NK-92 (cell line): Measurements from ENCODE around the gene SPOP.
"Not testable (repeated sequence)": the region's sequence is repeated elsewhere in the genome, so short reads cannot be mapped to it uniquely, and the experiment has no call there.

Experiments used
- DNase-seq: peaks from one replicate; lab custom pipeline; 2025; ENCODE audit not compliant: unreplicated experiment; lab: John Stamatoyannopoulos, UW

The SPOP gene

DNA sequence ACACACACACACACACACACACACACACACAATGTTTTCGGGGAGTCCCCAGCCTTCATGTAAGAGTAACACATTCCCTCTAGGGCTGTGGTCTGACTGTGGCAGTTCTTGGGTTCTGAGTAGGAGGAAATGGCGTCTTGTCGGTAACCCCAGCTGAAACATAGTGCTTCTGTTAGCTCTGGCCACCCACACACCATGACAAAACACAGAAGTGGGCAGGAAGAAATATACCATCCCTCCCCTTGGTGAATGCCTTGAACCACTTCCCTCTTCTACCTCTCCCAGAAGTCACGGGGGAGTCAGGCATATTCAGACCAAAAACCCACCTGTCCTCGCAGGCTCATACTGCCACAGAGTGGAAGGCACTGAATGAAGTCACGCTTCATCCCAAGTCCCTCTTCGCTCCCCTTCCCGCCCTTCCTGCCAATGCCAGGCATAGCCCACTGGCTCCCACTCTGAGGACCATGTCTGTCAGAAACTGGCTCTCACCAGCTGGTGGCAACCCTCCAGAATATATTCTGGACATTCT lies 18.4 kb upstream of the SPOP start:
- DNase-seq = no peak

- DNase-seq = no peak
Measured at GRCh38 chr17:49695698-49696232, 17.9 kb upstream of the SPOP start.

- no peak for DNase-seq
Measured at GRCh38 chr17:49694847-49695697, 17.2 kb upstream of the SPOP start.

GRCh38 chr17:49692751-49693150 lies 14.9 kb upstream of the SPOP start:
- DNase-seq = no peak

GRCh38 chr17:49691677-49692191 lies 13.8 kb upstream of the SPOP start:
- no peak for DNase-seq

- DNase-seq = no peak
Measured at GRCh38 chr17:49691086-49691676, 13.3 kb upstream of the SPOP start.

- no peak for DNase-seq
Measured at GRCh38 chr17:49690256-49690655, 12.4 kb upstream of the SPOP start.

GRCh38 chr17:49688848-49689247 lies 11.0 kb upstream of the SPOP start:
- DNase-seq = no peak

DNA sequence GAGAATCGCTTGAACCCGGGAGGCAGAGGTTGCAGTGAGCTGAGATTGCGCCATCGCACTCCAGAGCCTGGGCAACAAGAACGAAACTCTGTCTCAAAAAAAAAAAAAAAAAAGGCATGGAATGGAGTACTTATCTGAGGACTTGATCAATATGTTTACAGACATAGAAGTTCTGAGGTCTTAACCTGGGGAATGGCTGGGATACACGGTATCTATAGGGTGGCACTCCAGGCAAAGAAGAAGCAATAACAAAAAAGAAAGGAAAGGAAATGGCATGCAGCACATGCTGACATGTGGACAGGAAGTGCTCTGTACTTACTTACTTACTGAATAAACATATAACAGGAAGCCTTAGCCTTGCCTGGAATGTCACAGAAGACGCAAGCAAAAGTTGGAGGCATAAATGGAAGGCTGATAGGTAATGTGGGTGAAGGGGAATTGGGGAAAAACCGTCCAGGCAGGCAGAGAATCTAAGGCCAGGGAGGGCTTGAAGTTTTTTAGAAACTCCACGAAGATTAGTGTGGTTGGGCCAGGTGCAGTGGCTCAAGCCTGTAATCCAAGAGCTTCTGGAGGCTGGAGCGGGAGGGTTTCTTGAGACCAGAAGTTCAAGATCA lies 10.1 kb upstream of the SPOP start:
- DNase-seq = no peak

DNA sequence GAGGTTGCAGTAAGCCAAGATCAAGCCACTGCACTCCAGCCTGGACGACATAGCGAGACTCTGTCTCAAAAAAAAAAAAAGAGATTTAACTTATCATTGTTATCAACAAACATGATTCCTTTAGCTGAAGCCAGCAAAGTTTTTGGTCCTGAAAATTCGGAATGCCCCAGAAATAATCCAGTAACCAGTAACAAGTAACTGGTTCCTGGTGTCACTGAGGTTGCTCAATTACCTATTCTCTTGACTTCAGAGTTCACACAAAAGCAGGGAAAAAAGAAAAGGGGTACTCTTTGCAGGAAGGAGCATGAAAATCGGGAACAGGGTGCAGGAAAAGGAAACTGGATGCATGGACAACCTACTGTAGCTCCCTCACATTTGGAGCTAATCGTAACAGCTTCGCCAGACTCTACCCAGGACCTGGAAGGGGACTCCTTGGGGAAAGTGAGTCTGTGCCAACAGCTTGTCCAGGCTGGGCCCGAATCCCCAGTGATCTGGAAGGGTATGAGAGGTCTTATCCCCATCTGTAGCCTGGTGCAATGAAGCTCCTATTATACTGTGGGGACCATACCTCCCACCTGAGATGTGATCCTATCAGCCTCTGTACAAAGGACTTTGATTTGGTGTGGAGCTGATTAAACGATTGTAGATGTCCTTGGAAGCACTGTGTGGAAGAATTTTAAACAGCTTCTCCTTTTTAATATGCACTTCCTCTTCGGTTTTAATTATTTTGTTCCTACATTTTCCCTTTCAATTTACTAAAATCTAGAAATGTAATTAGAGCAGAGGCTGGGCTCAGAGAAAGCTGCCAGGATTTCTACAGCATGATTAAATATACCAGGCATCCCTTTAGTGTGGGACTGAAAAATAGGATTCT lies 3.4 kb upstream of the SPOP start:
- no peak for DNase-seq

- no peak for DNase-seq
Measured at GRCh38 chr17:49680314-49680713, 2.4 kb upstream of the SPOP start.

DNA sequence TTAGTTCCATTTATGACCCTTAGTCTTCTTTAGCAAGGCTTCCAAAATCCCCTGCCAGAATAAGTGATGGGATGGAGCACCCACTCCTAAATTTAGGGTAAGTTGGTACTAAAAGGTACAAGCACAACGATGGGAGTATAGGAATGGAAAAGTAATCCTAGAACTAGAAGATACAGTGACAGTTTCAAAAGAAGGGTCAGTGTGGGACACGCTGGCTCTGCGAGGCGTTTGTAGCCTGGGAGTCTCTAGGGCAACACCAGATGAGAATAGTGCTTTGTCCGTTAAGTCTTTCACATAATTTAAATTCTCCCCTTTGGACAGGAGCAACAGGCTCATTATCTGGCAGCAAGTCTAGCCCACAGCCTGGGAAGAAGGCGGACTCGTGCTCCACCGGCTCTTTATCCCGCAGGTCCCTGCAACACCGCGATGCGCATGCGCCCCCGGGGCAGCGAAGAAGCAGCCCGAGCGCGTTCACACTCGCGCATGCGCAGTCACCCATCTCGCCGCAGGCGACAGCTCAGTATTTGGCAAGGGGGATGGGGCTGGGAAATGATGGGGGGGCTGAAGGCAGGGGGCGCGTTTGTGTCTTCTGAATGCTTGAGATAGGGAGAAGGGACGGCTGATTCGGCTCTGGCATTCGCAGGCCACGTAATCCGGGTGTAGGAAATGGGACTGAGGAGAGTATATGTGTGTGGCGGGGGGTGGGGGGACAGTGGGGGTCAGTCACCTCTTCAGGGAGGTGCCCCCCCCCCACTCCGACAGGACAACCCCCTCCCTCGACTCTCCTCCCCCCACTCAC lies 564 bp downstream of the SPOP start:
- DNase-seq = peak; percentile 60

GRCh38 chr17:49676276-49676868 lies 1.5 kb downstream of the SPOP start:
- no peak for DNase-seq

DNA sequence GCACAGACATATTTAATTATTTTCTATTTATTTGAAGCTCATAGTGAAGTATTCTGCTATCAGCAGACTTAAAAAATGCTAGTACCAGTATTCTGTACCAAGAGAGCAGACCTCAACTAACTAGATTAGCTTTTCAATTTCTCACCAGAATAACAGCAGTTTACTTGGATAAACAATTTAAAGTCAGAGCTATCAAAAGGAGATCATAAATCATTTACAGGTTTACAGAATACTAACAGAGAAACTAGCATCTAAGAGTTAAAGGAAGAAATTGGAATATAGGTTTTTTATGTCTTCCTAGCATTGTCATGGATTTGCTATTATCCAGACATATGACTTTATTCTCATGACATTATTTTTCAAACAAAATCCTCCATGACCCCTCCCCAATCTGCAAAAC lies 3.4 kb downstream of the SPOP start:
- DNase-seq = no peak

DNA sequence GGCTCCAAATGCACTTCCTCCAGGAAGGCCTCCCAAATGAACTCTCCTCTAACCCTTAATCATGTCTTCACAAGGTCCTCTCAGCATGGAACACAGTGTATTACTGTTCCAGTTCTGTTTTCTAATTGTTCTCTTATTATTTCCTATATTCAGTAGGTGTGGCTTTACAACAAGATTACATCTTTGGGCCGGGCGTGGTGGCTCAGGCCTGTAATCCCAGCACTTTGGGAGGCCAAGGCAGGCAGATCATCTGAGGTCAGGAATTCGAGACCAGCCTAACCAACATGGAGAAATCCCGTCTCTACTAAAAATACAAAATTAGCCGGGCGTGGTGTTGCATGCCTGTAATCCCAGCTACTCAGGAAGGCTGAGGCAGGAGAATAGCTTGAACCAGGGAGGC lies 4.2 kb downstream of the SPOP start:
- not testable (repeated sequence) for DNase-seq

DNA sequence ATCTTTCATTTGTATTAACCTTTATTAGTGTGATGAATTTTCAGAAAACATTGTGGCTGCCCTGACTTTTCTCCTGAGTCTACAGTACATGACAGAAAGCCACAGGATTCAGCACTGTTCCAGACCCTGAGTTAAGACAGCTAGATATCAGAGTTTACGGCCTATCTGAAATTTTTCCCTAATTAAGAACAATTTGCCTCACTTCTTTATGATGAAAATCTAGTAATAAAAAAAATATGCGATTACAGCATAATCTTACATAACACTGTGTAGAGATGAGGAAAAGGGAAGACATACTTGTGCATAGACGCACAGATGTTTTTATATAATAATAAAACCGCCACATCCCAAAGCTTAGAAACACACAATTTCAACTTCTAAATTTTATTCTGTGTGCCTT lies 7.3 kb downstream of the SPOP start:
- no peak for DNase-seq

GRCh38 chr17:49670002-49670401 lies 7.9 kb downstream of the SPOP start:
- DNase-seq = no peak

GRCh38 chr17:49667854-49668253 lies 10.0 kb downstream of the SPOP start:
- DNase-seq = no peak

DNA sequence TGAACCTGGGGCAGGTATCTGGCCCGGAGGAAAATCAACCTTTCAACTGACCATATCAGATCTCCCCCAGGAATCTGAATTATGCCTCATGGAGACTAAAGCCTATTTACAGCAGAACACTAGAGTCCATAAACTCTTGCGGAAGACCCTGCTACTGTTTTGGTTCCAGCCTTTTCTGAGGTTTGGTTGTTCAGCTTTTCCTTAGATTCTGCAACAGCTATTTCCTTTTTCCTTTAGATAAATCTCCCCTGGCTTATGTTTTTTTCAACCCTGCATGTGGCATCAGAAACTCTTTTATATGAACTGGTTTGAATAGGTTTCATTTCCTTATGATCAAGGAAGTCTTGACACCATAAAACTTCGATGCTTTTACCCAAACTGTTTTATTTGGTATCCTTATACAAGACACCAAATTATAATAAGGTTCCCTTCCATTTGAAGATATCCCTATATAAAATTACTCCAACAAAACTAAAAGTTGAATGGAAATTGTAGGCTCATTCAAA lies 13.1 kb downstream of the SPOP start:
- no peak for DNase-seq
